ENCODE data around the gene SMOC2. TPM values are rescaled to one million over a fixed set of nuclear protein-coding genes. Genes with fewer than 3 reads are reported as not detected.

SMOC2 gene
- total and polyA plus RNA-seq, 2 of the 13 experiments (the other 11 are each of a cell fraction or from before 2014, with no cell fraction given), result not detected

- peaks cover 5 to 71% of the 10 kb centered on the region in 2 experiments for H3K27me3 ChIP-seq (ENCODE audit: control insufficient read depth in 1 of 2, insufficient read depth in 2 of 2, low read length in 2 of 2)
- intact Hi-C loops (cut with micrococcal nuclease; ENCODE audit: unreplicated experiment), result no loop called here
- in situ Hi-C loops (cut with HindIII; ENCODE audit: extremely low pct_ligation_motif_present, low pct_unique_long_range_greater_than_20kb), result no loop called here
- H3K9ac ChIP-seq (ENCODE audit: insufficient read depth, low read depth, low read length), result no peak overlapping the region
- no peaks in the 10 kb centered on the region for H3K4me1 ChIP-seq (ENCODE audit: insufficient read depth, low read length)
- H3K36me3 ChIP-seq (replicated peaks in 1 of 2; ENCODE audit: control insufficient read depth in 1 of 2, insufficient read depth in 2 of 2, low read length in 2 of 2), result no peaks in the 10 kb centered on the region
- H3K79me2 ChIP-seq (ENCODE audit: insufficient read depth, low read length), result no peaks in the 10 kb centered on the region
- H4K20me1 ChIP-seq (ENCODE audit: insufficient read depth, low read length), result no peaks in the 10 kb centered on the region
- 33% methylated on average over 23 of the region's 25 CpGs for WGBS (ENCODE audit: low lambda C conversion rate)
- H3K9me3 ChIP-seq (ENCODE audit: low read length), result no peaks in the 10 kb centered on the region
- no peak overlapping the region for H3K4me2 ChIP-seq (ENCODE audit: low read depth, low read length)
- BruUV-seq (replicated peaks), result no TSS peak
- no peak for DNase-seq (ENCODE audit: low spot score)
- no peak for TF ChIP-seq ZBTB43 (CRISPR knock-in tag; conservative IDR thresholded peaks at IDR 0.05)
- no peak for TF ChIP-seq ZNF382 (CRISPR knock-in tag; IDR thresholded peaks at IDR 0.05; ENCODE audit: borderline replicate concordance)
- no peak for FAIRE-seq
- no peak overlapping the region for H2AFZ ChIP-seq (ENCODE audit: low read length)
- no peak overlapping the region for H3K27ac ChIP-seq (ENCODE audit: extremely low read length, insufficient read depth, low read length)
- ChIA-PET POLR2A (no interaction called here), CTCF (ENCODE audit: low intra/inter-chr PET ratio, low total read pairs) (no interaction called here)
- no peak overlapping the region for H3K4me3 ChIP-seq (replicated peaks in 1 of 3; ENCODE audit: insufficient read depth in 1 of 3, low read depth in 2 of 3, low read length in 3 of 3)
- no peak for ATAC-seq
Observed at GRCh38 chr6:168686029-168686738, 245.2 kb downstream of the SMOC2 start.

GRCh38 chr6:168686831-168687730 is 246.1 kb downstream of the SMOC2 start:
- BruUV-seq (replicated peaks), result no TSS peak
- TF ChIP-seq ZNF263 (CRISPR knock-in tag; IDR thresholded peaks at IDR 0.05), result peak; percentile 66
- no peak for TF ChIP-seq ZFP1 (CRISPR knock-in tag; IDR thresholded peaks at IDR 0.05)
- H3K27me3 ChIP-seq (ENCODE audit: control insufficient read depth in 1 of 2, insufficient read depth in 2 of 2, low read length in 2 of 2), result peaks cover 5 to 76% of the 10 kb centered on the region in 2 experiments
- no peaks in the 10 kb centered on the region for H3K79me2 ChIP-seq (ENCODE audit: insufficient read depth, low read length)
- H3K9me3 ChIP-seq (ENCODE audit: low read length), result no peaks in the 10 kb centered on the region
- no peaks in the 10 kb centered on the region for H4K20me1 ChIP-seq (ENCODE audit: insufficient read depth, low read length)
- no peak overlapping the region for H3K4me2 ChIP-seq (ENCODE audit: low read depth, low read length)
- no peak overlapping the region for H3K9ac ChIP-seq (ENCODE audit: insufficient read depth, low read depth, low read length)
- no peaks in the 10 kb centered on the region for H3K4me1 ChIP-seq (ENCODE audit: insufficient read depth, low read length)
- DNase-seq (ENCODE audit: low spot score), result no peak
- no peak for ATAC-seq
- H3K27ac ChIP-seq (ENCODE audit: extremely low read length, insufficient read depth, low read length), result no peak overlapping the region
- in situ Hi-C loops (cut with HindIII; ENCODE audit: extremely low pct_ligation_motif_present, low pct_unique_long_range_greater_than_20kb), result no loop called here
- 21% methylated on average over 14 of the region's 14 CpGs for WGBS (ENCODE audit: low lambda C conversion rate)
- no peak for FAIRE-seq
- no peak overlapping the region for H3K4me3 ChIP-seq (replicated peaks in 1 of 3; ENCODE audit: insufficient read depth in 1 of 3, low read depth in 2 of 3, low read length in 3 of 3)
- H3K36me3 ChIP-seq (replicated peaks in 1 of 2; ENCODE audit: control insufficient read depth in 1 of 2, insufficient read depth in 2 of 2, low read length in 2 of 2), result no peaks in the 10 kb centered on the region
- POLR2A ChIA-PET, result no interaction called here
- CTCF ChIA-PET (ENCODE audit: low intra/inter-chr PET ratio, low total read pairs), result no interaction called here
- intact Hi-C loops (cut with micrococcal nuclease; ENCODE audit: unreplicated experiment), result no loop called here
- no peak overlapping the region for H2AFZ ChIP-seq (ENCODE audit: low read length)

Measured in HepG2 (cell line).